GM20431 (cell line): ENCODE results near the gene SEMA3F.
"Not testable (repeated sequence)": the region's sequence is repeated elsewhere in the genome, so short reads cannot be mapped to it uniquely, and the experiment has no call there.

Source experiments
- in situ Hi-C: fragments of 300-500 bp; cut with MseI, MboI; formaldehyde crosslinking; loops from one replicate; pipeline ENCODE4 v1.15.0; 2020; ENCODE audit warnings: low sequenced_read_pairs; ENCODE audit not compliant: unreplicated experiment

Gene SEMA3F

GRCh38 chr3:50205413-50206276, 50.5 kb downstream of the SEMA3F start:
- in situ Hi-C loops = no loop called here

- in situ Hi-C loops = no loop called here
Observed at GRCh38 chr3:50207359-50208042, 52.4 kb downstream of the SEMA3F start.

- in situ Hi-C loops = no loop called here
Observed at GRCh38 chr3:50208677-50209344, 53.7 kb downstream of the SEMA3F start.

- in situ Hi-C loops = no loop called here
Observed at GRCh38 chr3:50210176-50210509, 55.0 kb downstream of the SEMA3F start.

GRCh38 chr3:50210510-50211367, 55.6 kb downstream of the SEMA3F start:
- in situ Hi-C loops = no loop called here

- in situ Hi-C loops = not testable (repeated sequence)
Observed at GRCh38 chr3:50211368-50211717, 56.2 kb downstream of the SEMA3F start.

GRCh38 chr3:50211930-50212329, 56.8 kb downstream of the SEMA3F start:
- in situ Hi-C loops = no loop called here

GRCh38 chr3:50212502-50212901, 57.4 kb downstream of the SEMA3F start:
- in situ Hi-C loops = no loop called here

GRCh38 chr3:50212971-50213370, 57.8 kb downstream of the SEMA3F start:
- in situ Hi-C loops = no loop called here

GRCh38 chr3:50213373-50213772, 58.2 kb downstream of the SEMA3F start:
- in situ Hi-C loops = no loop called here

- in situ Hi-C loops = no loop called here
Observed at GRCh38 chr3:50214824-50215223, 59.7 kb downstream of the SEMA3F start.

- in situ Hi-C loops = no loop called here
Observed at GRCh38 chr3:50215529-50215928, 60.4 kb downstream of the SEMA3F start.

GRCh38 chr3:50217681-50218080, 62.6 kb downstream of the SEMA3F start:
- in situ Hi-C loops = no loop called here

- in situ Hi-C loops = no loop called here
Observed at GRCh38 chr3:50218448-50218847, 63.3 kb downstream of the SEMA3F start.

GRCh38 chr3:50219285-50219684, 64.2 kb downstream of the SEMA3F start:
- in situ Hi-C loops = no loop called here

GRCh38 chr3:50220109-50220508, 65.0 kb downstream of the SEMA3F start:
- in situ Hi-C loops = no loop called here

GRCh38 chr3:50221051-50221410, 65.9 kb downstream of the SEMA3F start:
- in situ Hi-C loops = no loop called here

- in situ Hi-C loops = no loop called here
Observed at GRCh38 chr3:50221411-50222168, 66.5 kb downstream of the SEMA3F start.

- in situ Hi-C loops = no loop called here
Observed at GRCh38 chr3:50222169-50222528, 67.0 kb downstream of the SEMA3F start.

GRCh38 chr3:50224639-50225038, 69.5 kb downstream of the SEMA3F start:
- in situ Hi-C loops = no loop called here
